Caco-2 (cell line): ENCODE data around the gene FMN1. TPM values are rescaled to one million over a fixed set of nuclear protein-coding genes. Genes with fewer than 3 reads are reported as not detected.
A peak's percentile ranks its signal among the peaks of the same experiment; 100 is the strongest.

Experiments
- BruUV-seq: library from RNA; stranded (reverse); fragments of 400-500 nt; replicated peaks from 2 replicates; lab custom pipeline; 2021; lab: Mats Ljungman, UMichigan
- CTCF ChIA-PET: fragments of 300-600 bp; sonication (Branson Sonifier 250); formaldehyde crosslinking; loops from one replicate; lab custom pipeline; 2022; ENCODE audit warnings: antibody characterized with exemption; lab: Charles Lee
- POLR2A ChIA-PET: fragments of 300-600 bp; sonication (Branson Sonifier 250); formaldehyde crosslinking; loops from one replicate; lab custom pipeline; 2022; ENCODE audit warnings: antibody characterized with exemption; lab: Charles Lee
- DNase-seq, 2 experiments: peaks; one replicate each; pipeline versions ENCODE4 v3.0.0 to v3.0.0-alpha.2; 2020 to 2022
- H3K27me3 ChIP-seq: replicated peaks from 2 replicates; pipeline ENCODE4 v1.6.0; 2011; ENCODE audit warnings: low read length; ENCODE audit not compliant: control insufficient read depth, insufficient read depth
- H3K36me3 ChIP-seq: 2 replicates; pipeline ENCODE4 v1.5.1; 2011; ENCODE audit warnings: low read length; ENCODE audit not compliant: control insufficient read depth, insufficient read depth
- H3K4me1 ChIP-seq: fragments of 250-450 bp; sonication (Bioruptor Pico); 2 replicates; pipeline ENCODE4 v1.5.1; 2020; ENCODE audit warnings: mild to moderate bottlenecking
- H3K4me3 ChIP-seq: 2 replicates; pipeline ENCODE4 v1.5.1; 2011; ENCODE audit warnings: low read depth, mild to moderate bottlenecking, control low read depth, low read length
- H3K9me3 ChIP-seq: fragments of 250-450 bp; sonication (Bioruptor Pico); 2 replicates; pipeline ENCODE4 v1.5.1; 2020; ENCODE audit warnings: mild to moderate bottlenecking, moderate library complexity
- H3K27ac Mint-ChIP-seq: one replicate; pipeline ENCODE4 v1.8.0; 2022; ENCODE audit warnings: mixed read lengths; ENCODE audit not compliant: unreplicated experiment
- H3K27me3 Mint-ChIP-seq: one replicate; pipeline ENCODE4 v1.8.0; 2022; ENCODE audit warnings: mixed read lengths; ENCODE audit not compliant: insufficient read depth, unreplicated experiment
- H3K36me3 Mint-ChIP-seq: one replicate; pipeline ENCODE4 v1.8.0; 2022; ENCODE audit warnings: mild to moderate bottlenecking, mixed read lengths; ENCODE audit not compliant: insufficient read depth, unreplicated experiment
- H3K4me1 Mint-ChIP-seq: one replicate; pipeline ENCODE4 v1.8.0; 2022; ENCODE audit warnings: low read depth, mixed read lengths; ENCODE audit not compliant: unreplicated experiment
- H3K4me3 Mint-ChIP-seq: one replicate; pipeline ENCODE4 v1.8.0; 2022; ENCODE audit warnings: mild to moderate bottlenecking, moderate library complexity, mixed read lengths; ENCODE audit not compliant: unreplicated experiment
- H3K9me3 Mint-ChIP-seq: one replicate; pipeline ENCODE4 v1.8.0; 2022; ENCODE audit warnings: mixed read lengths; ENCODE audit not compliant: unreplicated experiment
- CTCF ChIP-seq, 2 experiments: fragments of 200-600 bp in 1 of 2; IDR thresholded peaks; 1 replicate in 1 of 2; 2 replicates in 1 of 2; pipeline versions ENCODE4 v1.5.1 to v1.8.0; 2011 to 2022; ENCODE audit warnings: antibody characterized with exemption in 1 of 2, control low read depth in 1 of 2, inconsistent platforms in 1 of 2, low read depth in 1 of 2, low read length in 1 of 2, mild to moderate bottlenecking in 1 of 2, moderate library complexity in 1 of 2; ENCODE audit not compliant: insufficient read depth in 1 of 2, severe bottlenecking in 1 of 2, unreplicated experiment in 1 of 2
- intact Hi-C: fragments of 100-400 bp; cut with micrococcal nuclease; formaldehyde crosslinking; loops from one replicate; pipeline ENCODE4 v1.10.0; 2022; ENCODE audit not compliant: unreplicated experiment
- total RNA-seq: library from RNA; stranded (reverse); gene quantifications from 2 replicates; pipeline ENCODE4 v1.2.3, GENCODE V29; 2022

FMN1 gene
- total RNA-seq, 1 experiment from 2014 or later, result 1.6 TPM

- Histone ChIP-seq H3K4me1 (no peaks in the 10 kb centered on the region), H3K4me3 (no peak overlapping the region), H3K9me3 (no peaks in the 10 kb centered on the region), H3K36me3 (no peaks in the 10 kb centered on the region), H3K27me3 (no peaks in the 10 kb centered on the region)
- DNase-seq, result no peak
- H3K4me3 Mint-ChIP-seq, result no peak overlapping the region
- no peaks in the 10 kb centered on the region for H3K9me3 Mint-ChIP-seq
- H3K27me3 Mint-ChIP-seq, result no peaks in the 10 kb centered on the region
- no peak for TF ChIP-seq CTCF (IDR thresholded peaks at IDR 0.05; ENCODE audit: insufficient read depth in 1 of 2, low read depth in 1 of 2, low read length in 1 of 2, severe bottlenecking in 1 of 2, unreplicated experiment in 1 of 2)
- BruUV-seq, result no TSS peak
- H3K4me1 Mint-ChIP-seq, result no peaks in the 10 kb centered on the region
- ChIA-PET POLR2A (no interaction called here), CTCF (no interaction called here)
- H3K36me3 Mint-ChIP-seq, result no peaks in the 10 kb centered on the region
- no peak overlapping the region for H3K27ac Mint-ChIP-seq
- intact Hi-C loops, result no loop called here
Measured at GRCh38 chr15:33026614-33027013, 167.9 kb downstream of the FMN1 start.

DNA sequence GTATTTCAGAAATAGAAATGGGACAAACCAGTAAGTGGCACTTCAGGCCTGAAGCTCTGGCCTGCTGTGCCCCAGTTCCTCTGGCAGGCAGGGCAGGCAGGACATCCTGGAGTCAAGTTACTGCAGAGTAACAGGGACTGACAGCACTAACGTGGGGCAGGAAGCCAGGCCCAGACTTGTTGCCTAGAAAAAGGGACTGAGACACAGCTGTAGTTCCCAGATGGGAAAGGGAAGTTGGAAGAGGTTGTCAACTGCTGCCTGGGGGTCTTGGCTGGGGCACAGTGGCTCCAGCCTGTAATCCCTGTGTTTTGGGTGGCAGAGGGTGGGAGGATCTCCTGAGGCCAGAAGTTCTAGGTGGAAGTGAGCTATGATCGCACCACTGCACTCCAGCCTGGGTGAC, 171.9 kb downstream of the FMN1 start:
- TF ChIP-seq CTCF (IDR thresholded peaks at IDR 0.05; ENCODE audit: insufficient read depth in 1 of 2, low read depth in 1 of 2, low read length in 1 of 2, severe bottlenecking in 1 of 2, unreplicated experiment in 1 of 2), result no peak
- POLR2A ChIA-PET, result no interaction called here
- no peaks in the 10 kb centered on the region for H3K4me1 Mint-ChIP-seq

GRCh38 chr15:33021806-33022389, 172.6 kb downstream of the FMN1 start:
- H3K36me3 ChIP-seq, result no peaks in the 10 kb centered on the region
- intact Hi-C loops, result loop anchor here (1.0 to 5.0 kb wide), 2 partner anchors 55 to 110 kb away; no protein-coding TSS in a partner anchor
- no peak overlapping the region for H3K4me3 Mint-ChIP-seq
- no peak overlapping the region for H3K4me3 ChIP-seq
- TF ChIP-seq CTCF (IDR thresholded peaks at IDR 0.05; ENCODE audit: insufficient read depth in 1 of 2, low read depth in 1 of 2, low read length in 1 of 2, severe bottlenecking in 1 of 2, unreplicated experiment in 1 of 2), result peak; percentile 59 to 72
- H3K27me3 ChIP-seq, result no peaks in the 10 kb centered on the region
- H3K9me3 Mint-ChIP-seq, result no peaks in the 10 kb centered on the region
- no peaks in the 10 kb centered on the region for H3K36me3 Mint-ChIP-seq
- DNase-seq, result peak in 1 of 2 experiments; percentile 48
- H3K9me3 ChIP-seq, result no peaks in the 10 kb centered on the region
- no peak overlapping the region for H3K27ac Mint-ChIP-seq
- H3K4me1 Mint-ChIP-seq, result no peaks in the 10 kb centered on the region
- CTCF ChIA-PET, result interaction anchor here (0.9 kb wide), 1 partner anchor 9 kb away, joined by 3 read pairs; no protein-coding TSS in a partner anchor
- POLR2A ChIA-PET, result no interaction called here
- H3K4me1 ChIP-seq, result no peaks in the 10 kb centered on the region
- BruUV-seq, result no TSS peak
- H3K27me3 Mint-ChIP-seq, result no peaks in the 10 kb centered on the region

More for the DNA sequence above, 171.9 kb downstream of the FMN1 start:
- BruUV-seq, result no TSS peak
- Histone ChIP-seq H3K4me1 (no peaks in the 10 kb centered on the region), H3K4me3 (no peak overlapping the region), H3K27me3 (no peaks in the 10 kb centered on the region), H3K36me3 (no peaks in the 10 kb centered on the region), H3K9me3 (no peaks in the 10 kb centered on the region)
- no peak overlapping the region for H3K4me3 Mint-ChIP-seq
- intact Hi-C loops, result loop anchor here (5.0 kb wide), 1 partner anchor 55 kb away; no protein-coding TSS in a partner anchor
- CTCF ChIA-PET, result interaction anchor here (0.6 to 0.9 kb wide), 2 partner anchors 8 to 360 kb away, joined by 3 to 4 read pairs; no protein-coding TSS in a partner anchor
- no peak for DNase-seq
- no peaks in the 10 kb centered on the region for H3K9me3 Mint-ChIP-seq
- H3K36me3 Mint-ChIP-seq, result no peaks in the 10 kb centered on the region
- H3K27ac Mint-ChIP-seq, result no peak overlapping the region
- no peaks in the 10 kb centered on the region for H3K27me3 Mint-ChIP-seq
